Measurements from ENCODE around the gene C1orf74.
"Not testable (repeated sequence)": the region's sequence is repeated elsewhere in the genome, so short reads cannot be mapped to it uniquely, and the experiment has no call there.

Gene C1orf74

DNA sequence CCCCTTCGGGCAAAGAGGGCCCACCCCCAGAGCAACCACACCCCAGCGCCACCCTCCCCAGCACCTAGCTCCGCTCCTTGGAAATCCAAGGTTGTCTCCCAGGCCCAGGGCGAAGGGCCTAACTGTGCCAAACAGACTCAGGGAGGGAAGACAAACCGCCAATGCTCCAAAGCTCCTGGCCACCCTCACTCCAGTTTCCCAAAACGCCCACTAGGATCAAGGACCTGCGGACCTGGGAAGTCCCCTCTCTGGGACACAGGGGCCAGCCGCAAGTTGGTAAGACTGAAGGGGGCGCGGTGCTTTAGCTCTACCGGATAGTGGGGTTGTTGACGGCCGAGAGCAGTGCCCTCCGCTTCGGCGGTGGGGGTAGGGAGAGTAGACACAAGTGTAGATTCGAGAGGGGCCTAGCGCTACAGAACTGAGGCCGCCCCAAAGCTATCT is 21.0 kb upstream of the C1orf74 start:
- DNase-seq, result no peak

DNA sequence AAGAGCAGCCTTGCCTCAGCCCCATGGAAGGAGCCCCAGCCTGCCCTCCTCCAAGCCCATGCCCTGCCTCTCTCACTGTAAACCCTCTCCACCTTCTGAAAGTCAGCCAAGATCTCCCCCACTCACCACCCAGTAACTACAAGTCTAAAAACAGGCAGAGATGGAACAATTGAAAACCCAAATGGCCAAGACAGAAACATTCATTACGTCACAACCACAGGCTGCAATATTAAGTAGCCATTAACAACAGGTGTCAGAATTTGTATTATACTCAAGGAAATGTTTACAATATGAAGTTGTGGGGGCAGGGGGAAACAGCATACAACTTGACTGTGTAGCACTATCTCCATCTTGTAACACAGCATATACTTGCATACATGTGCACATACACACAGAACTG is 19.2 kb upstream of the C1orf74 start:
- no peak for DNase-seq

DNA sequence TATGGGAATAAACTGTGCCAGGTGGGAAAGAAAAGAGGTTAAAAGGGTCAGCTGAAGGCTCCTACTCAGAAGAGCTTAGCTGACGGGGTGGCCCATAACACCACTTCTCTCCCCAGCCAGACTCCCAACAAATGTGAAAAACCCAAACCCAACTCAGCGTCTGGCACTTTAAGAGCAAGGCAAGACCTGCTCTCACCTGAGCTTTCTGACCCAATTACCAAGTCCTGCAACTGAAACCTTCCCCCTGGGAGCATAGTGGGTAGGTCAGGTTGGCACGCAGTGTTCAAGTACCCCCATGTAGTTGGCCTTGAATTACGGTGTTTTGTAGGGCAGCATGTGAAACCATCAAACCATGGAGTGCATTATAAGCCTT is 18.4 kb upstream of the C1orf74 start:
- DNase-seq, result no peak

DNA sequence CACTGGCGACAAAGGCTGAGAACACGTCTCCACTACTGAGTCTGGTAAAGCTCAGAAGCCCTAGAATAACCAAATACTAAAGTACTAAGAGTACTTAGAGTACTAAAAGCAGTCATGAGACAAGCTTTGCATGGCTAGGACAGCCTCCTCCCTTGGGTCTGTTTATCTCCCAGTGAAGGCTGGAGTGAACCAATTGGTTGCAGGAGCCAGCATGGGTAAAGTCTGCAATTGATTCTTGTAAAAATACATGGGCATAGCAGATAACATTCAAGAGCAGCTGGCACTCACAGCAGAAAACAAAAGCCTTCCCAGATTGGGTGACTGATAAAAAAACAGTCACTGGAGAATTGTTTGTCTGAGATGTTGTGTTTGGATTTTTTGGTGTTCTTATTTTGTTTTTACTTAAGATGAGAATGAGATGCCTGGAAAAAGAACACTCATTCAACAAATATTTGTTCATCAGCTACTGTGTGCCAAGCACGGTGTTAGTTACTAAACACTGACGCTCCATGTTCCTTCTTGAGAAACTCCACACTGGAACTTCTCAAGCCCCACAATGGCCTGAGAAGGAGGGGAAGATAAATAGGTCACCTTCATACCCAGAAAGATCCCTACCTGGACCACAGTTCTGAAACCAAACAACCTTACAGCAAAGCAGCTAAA is 17.9 kb upstream of the C1orf74 start:
- no peak for DNase-seq

DNA sequence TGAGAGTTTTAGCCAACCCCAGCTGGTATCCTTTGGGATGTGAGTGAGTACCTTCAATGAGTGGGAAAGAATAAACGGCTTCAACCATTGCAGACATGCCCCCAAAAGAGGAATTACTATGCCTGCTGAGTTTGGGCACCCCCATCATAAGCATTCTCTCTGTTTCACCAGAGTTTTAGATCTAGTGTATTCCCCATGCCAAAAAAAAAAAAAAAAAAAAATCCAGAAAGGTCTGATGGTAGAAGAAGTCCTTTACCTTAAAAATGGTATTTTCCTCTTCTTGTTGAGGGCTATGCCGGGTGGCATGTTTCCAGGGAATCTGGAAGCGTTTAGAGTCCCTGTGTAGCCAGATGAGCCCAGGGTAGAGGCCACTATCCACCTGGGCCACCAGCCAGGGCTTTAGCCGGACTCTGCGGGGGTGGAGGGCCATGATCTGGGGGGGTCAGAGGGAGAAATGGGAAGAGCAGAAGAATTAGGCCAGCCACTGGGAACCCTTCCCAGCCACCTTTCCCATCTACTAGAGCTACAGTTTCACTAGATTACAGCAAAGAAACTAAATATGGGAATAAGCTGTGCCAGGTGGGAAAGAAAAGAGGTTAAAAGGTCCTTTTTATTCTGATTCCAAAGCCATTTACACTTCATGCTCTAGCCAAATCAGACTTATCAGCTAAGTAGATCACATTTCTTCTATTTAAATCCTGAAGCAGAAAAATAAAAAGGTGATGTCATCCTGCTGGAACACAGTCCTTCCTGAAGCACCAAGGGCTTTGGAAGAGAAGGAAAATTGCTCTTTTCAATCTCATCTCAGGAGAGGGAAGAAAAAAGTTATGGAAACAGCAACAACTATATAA is 16.9 kb upstream of the C1orf74 start:
- no peak for DNase-seq

DNA sequence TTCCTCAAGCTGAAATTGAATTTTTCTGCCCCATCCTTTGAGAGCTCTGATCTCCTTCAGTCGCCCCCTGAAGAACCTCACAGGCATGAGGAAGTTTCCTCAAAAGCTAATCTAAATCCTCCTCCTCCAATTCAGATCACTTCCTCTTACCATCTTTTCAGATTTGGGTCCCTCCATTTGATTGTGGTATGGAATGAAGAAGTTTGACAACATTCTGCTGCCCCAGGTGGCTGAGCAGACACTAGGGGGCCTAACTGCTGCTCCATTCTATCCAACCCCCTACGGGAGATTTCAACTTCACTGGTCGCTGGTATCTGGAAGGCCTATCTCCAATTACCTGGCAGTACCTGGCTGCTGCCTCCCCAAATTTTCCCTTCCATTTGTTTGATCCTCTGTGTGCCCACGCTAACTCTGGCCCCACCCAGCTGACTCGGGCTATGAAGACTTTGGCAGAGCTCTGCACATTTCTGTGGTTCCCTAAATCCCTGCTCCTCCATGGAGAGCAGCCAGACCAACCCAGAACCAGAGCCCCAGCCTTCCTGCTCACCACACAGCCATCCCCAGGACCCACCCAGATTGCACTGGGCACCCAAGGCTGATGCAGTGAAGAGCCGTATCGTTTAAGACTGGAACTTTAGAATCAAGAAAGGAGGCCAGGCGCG is 13.8 kb upstream of the C1orf74 start:
- no peak for DNase-seq

DNA sequence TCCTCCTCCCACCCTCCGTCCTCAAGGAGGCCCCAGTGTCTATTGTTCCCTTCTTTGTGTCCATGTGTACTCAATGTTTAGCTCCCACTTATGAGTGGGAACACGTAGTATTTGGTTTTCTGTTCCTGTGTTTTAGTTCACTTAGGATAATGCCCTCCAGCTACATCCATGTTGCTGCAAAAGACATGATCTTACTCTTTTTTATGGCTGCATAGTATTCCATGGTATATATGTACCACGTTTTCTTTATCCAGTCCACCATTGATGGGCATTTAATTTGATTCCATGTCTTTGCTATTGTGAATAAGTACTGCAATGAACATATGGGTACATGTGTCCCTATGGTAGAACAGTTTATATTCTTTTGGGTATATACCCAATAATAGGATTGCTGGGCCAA is 9.4 kb upstream of the C1orf74 start:
- not testable (repeated sequence) for DNase-seq

DNA sequence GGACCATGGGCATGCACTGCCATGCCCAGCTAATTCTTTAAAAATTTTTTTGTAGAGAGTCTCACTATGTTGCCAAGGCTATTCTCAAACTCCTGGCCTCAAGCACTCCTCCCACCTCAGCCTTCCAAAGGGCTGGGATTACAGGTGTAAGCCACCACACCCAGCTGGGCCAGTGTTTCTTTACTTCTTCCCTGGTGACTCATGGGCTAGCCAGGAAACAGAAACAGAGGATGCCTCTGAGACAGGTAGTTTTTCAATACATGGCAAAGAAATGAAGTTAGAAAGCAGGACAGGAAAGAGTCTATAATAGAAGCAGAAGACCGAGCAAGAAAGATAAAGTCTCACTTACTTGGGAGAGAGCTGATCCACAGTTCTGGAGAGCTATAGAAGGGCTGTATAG is 7.6 kb upstream of the C1orf74 start:
- no peak for DNase-seq

DNA sequence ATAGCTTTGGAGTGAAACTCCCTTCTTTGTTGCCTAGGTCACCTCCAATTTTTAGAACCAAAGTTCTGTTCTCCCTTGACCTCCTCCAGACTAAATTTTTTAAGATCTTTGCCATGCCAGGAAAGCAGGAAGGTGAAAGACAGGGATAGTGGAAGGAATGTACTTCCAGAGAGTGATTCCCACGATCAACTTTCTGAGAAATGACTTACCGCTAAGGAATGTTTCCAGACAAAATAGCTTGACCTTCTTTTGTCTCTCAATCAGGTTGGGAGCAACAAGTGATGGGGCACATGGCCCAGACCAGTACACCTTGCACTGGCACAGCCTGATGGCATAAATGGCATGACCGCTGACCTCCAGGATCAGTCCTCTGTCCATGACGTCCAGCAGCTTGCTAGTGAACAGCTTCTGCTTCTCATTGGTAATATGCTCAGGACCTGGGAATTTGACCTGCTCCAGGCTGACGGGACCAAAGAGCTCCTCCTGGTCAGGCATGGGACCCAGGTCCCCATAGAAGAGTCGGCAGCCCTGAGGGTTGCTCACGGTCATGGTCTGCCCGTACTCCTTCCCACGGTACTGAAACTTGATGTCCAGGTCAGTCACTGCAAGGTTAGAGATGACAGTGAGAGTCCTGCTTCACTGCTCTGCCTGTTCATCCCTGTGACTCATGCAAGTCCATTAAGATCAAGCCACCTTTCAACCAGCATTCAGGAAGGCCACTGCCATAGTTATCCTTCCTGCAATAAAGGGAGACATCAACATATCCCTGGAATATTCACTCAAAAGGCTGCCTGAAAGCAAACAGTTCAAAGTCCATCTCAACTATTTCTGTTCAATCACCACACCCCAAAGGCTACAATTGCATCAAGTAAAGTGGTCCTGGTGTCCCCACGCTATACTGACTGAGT is 6.2 kb upstream of the C1orf74 start:
- DNase-seq, result no peak

DNA sequence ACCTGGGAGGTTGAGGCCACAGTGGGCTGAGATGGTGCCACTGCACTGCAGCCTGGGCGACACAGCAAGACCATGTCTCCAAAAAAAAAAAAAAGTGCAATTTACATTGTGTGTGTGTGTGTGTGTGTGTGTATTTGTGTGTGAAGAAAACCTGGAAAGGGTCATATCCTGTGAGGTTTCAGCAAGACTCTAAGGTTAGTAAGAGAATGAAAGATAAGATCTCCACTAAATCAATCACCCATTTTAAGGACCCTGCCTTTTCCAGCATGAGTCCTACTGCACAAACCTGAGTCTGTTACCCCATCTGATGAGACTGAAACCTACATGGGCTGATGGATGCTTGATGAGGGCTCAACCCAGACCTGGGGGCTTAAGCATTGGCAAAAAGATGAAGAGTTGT is 4.9 kb upstream of the C1orf74 start:
- no peak for DNase-seq

DNA sequence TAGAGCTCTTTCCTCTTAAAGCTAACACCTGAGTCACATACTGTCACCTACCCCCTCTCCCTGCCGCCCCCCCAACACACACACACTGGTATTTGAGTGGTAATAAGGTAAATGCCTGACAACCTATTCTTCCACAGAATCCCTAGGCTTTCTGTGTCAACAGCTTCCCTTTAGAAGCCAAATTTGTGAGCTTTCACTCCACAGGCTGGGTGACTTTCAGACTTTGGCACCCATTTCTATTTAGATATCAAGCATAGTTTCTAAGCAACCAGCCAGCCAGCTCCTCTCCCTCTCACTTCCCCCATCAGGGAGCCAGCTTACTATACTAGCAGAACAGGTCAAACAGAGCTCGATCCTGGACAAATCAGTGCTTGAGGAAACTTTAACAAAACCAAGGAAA is 3.2 kb upstream of the C1orf74 start:
- DNase-seq, result no peak

DNA sequence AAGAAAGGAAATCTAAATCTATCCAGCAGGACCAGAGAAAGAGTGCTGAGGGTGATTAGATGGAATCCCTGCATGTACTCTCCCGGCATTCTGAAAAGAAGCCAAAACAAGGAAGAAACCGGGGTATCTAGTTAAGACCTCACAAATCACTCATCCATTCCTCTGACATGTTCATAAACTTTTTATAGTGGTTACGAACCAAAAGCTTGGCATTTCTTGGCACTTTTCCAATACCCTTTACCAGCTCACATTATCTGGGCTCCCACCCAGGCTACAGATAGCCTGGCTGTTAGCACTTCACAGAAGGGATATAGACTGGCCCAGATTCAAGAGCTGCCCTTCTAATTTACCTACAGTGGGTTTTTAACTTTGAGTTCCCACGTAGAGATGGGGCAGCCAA is 1.8 kb upstream of the C1orf74 start:
- no peak for DNase-seq

DNA sequence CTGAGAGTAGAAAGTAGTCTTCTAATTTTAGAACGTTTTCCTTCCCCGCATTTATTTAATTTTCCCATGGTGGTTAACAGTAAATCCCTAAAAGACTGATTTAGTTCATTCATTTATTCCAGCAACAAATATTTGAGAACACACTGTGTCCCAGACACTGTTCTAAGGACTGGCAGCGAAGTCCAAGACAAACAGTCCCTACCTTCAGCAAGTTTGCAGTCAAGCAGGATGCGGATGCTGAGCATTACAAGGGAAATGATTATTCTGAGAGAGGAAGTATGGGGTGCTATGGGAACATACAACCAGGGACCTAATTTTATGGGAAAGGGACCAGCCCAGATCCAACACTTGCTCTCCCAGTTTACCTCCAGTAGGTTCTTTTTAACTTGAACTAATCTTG is 1.2 kb upstream of the C1orf74 start:
- no peak for DNase-seq

DNA sequence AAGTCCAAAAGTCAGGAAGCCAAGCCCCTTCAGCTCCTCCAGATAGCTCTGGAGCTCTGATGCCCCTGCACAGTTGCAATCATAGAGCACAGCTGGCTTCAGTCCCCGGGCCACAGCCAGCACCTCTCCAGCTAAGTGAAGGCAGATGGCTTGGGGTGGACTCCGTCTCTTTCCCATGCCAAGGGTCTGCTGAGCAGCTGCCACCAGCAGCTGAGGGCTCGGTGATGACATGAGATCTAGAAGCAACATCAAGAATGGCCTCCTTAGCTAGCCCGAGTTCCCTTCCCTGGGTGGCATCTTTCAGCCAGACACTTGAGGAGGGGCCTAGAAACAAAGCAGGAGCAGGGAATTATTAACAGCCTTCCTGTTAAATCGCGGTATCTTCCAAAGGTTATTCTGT is 973 bp downstream of the C1orf74 start:
- DNase-seq, result no peak

DNA sequence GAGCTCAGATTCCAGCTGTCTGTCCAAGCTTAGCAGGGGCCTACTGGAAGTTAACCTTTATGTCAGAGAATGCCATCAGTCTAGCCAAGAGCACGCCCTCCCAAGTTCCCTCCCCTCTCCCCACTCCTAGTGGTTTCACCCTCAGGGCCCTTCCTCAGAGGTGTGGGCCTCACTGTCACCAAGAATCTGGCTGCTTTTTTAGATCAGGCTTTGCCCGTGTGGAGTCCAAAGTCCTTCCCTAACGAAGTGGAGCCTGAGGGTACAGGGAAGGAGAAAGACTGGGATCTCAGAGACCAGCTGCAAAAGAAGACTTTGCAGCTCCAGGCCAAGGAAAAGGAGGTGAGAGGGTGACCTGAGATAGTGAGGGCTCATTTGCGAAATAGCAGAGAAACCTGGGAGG is 4.1 kb downstream of the C1orf74 start:
- DNase-seq, result no peak

DNA sequence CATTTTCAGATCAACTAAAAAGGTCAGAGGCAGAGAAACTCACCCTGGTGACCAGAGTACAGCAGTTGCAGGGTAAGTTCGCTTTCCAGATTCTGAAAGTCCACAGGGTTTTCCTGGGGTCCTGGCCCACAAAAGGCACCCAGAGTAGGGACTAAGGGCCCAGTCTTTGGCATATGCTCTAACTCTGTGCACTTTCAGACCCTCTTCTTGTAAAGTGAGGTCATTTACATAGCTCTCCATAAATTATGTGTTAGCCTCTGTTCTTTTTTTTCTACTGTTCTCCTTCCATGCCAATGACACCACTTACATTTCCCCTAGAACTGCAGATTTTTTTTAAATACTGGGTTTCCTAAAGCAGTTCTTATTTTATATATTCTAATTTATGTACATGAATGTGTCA is 6.3 kb downstream of the C1orf74 start:
- DNase-seq, result no peak

DNA sequence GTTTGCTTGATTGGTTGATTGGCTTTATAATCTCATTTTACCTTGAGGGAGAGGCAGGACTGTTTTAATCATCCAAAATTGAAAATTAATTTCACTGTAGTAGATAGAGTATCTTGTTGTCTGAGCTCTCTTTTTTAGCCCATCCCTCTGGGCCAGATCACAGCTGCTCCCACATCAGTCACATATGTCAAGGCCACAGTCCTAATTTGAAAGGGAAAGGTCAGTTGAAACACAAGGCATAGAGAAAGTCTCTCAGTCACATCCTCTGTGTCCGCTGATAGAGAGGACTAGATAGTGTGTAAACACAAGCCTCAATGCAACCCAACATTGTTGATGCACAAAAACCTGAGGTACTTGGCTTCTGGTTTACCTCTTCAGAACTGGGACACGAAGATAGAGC is 6.8 kb downstream of the C1orf74 start:
- DNase-seq, result no peak

DNA sequence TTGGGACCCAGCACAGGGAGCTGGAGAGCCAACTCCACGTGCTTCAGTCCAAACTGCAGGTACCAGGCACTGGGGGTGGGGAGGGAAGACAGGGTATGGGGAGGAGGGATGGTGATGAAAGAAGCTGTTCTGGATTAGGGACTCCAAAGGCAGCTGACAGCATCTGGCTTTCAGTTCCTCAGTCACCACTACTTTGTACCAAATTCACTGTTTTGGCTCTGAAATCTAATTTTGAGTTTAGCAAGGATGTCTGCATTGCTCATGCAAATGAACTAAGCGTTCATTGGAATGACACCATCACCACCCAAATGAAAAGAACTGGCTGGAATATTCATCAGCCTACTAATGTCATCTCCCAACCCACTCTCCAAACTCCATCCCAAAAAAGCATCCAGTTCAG is 8.7 kb downstream of the C1orf74 start:
- DNase-seq, result no peak

DNA sequence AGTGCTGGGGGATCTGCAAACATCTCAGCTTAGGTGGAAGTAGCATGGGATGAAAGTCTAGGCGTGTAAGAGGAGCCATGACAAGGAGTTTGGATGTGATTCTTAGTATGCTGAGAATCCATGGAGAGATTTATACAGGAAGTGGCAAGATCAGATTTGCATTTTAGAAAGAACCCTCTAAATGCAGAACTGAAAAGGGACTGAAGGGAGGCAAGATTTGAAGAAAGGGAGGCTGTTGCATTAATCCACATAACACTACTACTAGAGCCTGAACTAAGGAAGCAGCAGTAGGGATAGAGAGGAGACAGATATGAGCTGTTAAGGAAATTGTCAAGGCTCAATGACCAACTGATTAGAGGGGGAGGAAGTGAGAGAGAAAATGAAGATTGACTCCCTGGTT is 9.8 kb downstream of the C1orf74 start:
- no peak for DNase-seq

DNA sequence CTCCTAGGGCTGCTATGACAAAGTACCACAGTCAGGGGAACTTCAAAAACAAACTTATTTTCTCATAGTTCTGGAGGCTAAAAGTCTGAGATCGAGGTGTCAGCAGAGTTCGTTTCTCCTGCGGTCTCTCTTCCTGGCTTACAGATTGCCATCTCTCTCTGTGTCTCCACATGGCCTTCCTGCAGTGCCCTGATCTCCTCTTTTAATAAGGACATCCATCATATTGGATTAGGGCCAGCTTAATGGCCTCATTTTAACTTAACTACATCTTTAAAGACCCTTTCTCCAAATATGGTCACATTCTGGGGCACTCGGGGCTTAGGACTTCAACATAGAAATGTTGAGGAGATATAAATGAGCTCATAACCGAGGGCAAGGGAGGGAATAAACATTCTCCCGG is 12.2 kb downstream of the C1orf74 start:
- DNase-seq, result no peak

DNA sequence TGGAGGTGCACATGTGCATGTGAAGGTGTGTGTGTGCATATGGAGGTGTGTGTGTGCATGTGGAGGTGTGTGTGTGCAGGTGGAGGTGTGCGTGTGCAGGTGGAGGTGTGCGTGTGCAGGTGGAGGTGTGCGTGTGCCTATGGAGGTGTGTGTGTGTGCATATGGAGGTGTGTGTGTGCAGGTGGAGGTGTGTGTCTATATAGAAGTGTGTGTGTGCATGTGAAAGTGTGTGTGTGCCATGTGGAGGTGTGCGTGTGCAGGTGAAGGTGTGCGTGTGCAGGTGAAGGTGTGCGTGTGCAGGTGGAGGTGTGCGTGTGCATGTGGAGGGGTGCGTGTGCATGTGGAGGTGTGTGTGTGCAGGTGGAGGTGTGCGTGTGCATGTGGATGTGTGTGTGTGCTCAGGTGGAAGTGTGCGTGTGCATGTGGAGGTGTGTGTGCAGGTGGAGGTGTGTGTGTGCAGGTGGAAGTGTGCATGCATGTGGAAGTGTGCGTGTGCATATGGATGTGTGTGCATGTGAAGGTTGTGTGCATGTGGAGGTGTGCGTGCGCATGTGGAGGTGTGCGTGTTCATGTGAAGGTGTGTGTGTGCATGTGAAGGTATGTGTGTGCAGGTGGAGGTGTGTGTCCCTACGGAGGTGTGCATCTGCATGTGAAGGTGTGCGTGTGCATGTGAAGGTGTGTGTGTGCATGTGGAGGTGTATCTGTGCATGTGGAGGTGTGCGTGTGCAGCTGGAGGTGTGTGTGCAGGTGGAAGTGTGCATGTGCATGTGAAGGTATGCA is 13.5 kb downstream of the C1orf74 start:
- DNase-seq, result no peak

DNA sequence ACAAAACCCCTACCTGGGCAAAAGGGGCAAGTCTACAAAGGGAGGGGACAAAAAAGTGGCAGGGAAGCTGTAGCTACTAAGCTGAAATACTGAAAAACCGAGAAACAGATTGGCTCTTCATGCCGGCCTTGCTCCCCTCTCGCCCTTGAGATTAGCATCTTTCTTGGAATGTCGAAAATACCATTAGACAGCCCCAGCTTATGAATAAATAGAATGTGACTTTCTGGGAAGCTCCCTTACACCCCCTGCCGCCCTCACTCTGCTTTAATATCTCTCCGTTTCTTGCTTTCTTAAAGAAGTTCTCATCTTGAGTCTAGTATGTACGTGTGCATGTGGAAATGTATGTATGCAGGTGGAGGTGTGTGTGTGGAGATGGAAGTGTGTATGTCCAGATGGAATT is 14.4 kb downstream of the C1orf74 start:
- no peak for DNase-seq
